GM19035 (cell line): ENCODE measurements around the gene GJA5.

ENCODE experiments used
- ATAC-seq: cut with Tn5 transposase; IDR thresholded peaks from one replicate; pipeline ENCODE4 v1.9.1; 2021; ENCODE audit not compliant: unreplicated experiment

The GJA5 gene

DNA sequence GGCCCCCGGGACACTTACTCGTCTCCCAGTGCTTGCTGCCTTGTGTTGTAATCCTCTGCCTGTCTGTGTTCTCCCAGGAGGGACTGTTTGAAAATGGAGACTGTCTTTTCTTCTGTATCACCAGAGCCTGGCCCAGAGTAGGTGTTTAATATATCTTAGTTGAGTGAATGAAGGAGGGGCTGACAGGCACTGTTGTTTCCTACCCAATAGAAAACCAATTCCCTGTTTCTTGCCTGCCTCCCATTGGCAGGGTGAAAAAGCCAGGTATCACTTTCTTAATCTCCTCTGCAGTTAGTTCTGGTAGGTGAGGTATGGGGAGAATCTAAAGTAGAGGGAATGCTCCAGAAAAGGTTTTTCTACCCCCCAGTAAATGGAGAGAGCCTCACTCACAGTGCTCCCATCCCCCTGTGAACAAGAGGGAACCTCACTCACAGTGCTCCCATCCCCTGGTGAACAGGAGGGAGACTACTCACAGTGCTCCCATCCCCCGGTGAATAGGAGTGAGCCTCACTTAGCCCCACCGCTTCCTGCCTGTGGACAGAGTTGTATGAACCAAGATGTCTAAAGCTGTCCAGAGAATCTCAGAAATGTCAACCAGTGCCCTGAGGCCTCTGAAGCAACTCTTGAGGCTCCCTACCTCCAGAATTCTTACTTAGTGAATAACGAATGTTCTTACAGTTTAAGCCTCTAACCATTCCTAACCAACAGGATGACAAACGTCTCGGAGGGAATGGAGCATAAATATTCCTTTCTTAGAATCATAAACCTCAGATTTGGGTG lies at the start of gene GJA5:
Gene GJA5 (minus strand): TSS at position 122 of the 780 bp plus-strand sequence. CDS start 1,364 bp downstream, outside the sequence.
- no peak for ATAC-seq

DNA sequence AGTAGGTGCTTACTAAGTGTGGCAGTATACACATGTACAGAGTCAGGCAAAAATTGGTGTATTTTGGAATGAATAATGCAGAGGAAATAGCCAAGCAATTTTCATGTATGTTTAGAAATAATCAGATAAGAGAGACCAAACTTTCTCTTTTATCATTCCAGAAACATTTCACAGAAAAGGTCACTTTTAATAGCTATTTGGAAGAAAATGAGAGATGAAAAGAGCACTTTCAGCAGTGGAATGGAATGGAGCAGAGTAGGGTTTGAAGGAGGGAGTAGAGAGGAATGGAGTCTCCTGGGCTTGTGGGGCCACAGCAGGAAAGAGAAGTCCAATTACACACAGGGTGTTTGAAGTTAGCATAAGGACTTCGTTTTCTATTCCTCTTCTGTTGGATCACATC lies 48.8 kb upstream of the GJA5 start:
- no peak for ATAC-seq

DNA sequence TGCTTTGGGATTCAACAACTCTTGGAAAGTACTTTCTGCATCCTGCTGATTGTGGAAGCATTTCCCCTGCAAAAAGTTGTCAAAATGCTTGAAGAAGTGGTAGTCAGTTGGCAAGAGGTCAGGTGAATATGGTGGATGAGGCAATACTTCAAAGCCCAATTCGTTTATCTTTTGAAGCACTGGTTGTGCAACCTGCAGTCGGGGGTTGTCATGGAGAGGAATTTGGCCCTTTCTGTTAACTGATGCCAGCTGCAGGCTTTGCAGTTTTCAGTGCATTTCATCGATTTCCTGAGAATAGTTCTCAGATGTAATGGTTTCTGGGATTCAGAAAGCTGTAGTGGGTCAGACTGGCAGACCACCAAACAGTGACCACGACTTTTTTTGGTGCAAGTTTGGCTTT lies 47.6 kb upstream of the GJA5 start:
- ATAC-seq: no peak

DNA sequence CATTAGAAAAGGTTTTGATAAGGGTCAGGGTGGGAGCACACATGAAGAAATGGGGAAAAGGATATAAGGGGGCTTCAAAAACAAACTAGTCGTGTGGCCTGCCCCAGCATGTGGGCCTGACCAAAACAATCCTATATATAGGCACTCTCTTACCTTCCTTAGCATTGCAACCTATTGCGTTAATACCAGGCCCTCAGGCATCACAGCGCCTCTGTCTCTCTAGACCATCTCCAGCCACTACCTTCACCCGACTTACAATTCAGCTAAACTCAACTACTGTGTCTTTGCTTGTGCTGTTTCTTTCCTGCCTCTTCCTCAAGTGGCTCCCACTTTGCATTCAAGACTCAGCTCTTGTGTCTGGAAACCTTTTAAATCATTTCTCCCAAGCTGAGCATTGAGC lies 47.0 kb upstream of the GJA5 start:
- ATAC-seq: no peak

DNA sequence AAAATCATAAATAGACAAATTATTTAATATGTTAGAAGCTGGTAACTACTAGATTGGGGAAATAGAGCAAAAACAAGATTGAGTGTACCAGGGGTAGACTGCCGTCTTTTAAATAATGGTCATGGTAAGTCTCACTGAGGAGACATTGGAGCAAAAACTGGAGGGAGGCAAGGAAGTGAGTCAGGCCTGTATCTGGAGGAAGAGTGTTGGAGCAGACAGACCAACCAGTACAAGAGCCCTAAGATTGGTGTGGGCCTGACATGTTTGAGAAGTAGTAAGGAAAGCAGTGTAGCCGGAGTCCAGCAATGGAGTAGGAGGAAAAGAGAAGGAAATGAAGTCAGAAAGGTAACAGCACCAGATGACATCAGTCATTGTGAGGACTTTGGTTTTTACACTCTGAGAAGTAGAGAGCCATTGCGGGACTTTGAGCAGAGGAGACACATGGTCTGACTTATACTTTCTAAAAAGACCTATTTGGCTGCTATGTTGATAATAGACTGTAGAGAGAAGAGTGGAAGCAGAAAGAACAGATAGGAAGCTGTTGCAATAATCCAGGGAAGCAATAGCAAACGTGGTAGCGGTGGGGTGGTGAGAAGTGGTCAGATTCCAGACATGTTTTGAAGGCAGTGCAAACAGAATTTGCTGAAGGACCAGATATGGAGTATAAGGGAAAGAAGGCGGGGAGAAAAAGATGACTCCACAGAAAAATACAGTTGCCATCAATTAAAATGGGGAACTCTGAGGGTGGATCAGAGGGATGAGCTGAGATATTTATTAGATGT lies 44.7 kb upstream of the GJA5 start:
- no peak for ATAC-seq

DNA sequence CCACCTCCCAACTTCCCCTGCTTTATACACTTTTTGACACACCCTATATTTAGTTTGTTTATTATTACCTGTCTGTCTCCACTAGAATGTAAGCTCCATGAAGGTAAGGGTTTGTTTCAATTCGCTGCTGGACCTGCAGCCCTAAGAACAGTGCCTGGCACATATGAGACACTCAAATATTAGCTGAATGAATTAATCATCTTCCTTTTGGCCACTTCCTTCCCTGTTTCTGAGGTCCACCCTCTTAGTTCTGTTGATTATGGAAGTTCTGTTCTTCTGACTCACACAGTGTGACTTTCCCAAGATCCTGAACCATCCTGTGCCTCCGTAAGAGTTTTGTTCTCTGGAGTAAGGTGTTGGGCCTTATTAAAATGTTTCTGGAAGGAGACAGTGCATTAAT lies 40.4 kb upstream of the GJA5 start:
- ATAC-seq: no peak

DNA sequence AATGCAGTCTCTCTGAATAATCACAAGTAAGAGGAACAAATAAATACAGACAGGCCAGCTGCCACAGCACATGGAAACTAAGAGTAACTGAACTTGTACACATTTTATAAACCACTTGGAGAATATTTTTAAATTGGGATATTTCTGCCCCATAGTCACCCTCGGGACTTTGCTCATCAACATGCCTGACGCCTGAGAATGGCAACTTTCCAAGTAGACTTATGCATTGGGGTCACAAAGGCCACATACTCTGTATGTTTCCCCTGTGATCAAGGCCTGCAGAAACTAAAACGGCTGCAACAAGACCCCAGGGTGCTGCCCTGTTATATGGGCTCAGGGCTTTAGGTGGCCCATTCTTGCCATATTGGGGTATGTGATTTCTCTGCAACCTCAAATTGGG lies 38.3 kb upstream of the GJA5 start:
- ATAC-seq: no peak

DNA sequence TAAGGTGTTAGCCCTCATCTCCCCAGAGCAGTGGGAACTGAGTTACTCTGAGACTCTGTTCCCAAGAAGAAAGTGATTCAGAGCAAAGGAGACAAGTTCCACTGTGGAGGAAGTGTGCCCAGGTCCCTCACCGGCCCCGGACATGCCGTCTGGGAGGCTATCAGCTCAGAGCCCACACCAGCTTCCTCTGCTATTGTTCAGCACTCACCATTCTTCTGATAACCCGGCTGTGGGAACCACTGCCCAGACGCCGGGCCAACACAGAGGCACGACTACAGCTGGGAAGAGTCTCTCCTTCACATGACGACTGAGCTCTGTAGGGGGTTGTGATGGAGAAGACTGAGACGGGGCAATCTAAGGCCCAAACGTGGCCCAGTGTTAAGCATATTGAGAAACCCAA lies 34.2 kb upstream of the GJA5 start:
- no peak for ATAC-seq

DNA sequence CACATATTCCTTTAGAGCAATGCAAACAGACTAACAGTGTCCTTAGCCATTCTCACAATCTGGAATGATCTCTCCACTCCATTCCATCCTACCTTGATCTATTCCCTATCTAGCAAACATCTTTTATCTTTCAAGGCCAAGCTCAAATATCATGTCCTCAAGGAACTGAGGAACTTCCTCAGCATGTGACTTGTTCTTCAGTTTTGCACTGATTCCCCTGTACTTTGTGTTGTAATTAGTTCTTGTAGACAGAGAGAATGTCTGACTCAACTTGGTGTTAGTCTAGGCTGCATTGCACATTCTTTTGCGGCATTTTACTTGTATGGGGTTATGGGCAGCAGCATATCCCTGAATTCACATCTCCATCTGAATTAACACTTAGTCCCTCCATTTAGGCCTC lies 31.5 kb upstream of the GJA5 start:
- ATAC-seq: no peak

DNA sequence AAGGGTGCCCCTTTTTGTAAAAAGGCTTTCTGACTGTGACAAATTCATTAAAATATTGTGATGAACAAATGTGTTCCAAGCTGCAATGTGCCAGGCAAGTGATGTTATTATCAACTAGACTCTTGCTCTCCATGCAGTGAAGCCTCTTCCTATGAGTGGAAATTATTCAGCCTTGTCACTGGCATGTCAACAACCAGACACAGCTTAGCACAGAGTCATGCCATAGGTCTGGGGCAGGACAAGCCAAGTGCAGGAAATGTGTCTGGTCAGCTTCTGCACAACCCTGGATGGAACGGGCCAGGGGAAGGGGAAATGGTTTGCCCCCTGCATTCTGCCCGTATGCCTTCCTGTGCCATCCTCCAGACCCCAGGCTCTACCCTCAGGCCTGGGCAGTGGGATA lies 27.4 kb upstream of the GJA5 start:
- no peak for ATAC-seq

DNA sequence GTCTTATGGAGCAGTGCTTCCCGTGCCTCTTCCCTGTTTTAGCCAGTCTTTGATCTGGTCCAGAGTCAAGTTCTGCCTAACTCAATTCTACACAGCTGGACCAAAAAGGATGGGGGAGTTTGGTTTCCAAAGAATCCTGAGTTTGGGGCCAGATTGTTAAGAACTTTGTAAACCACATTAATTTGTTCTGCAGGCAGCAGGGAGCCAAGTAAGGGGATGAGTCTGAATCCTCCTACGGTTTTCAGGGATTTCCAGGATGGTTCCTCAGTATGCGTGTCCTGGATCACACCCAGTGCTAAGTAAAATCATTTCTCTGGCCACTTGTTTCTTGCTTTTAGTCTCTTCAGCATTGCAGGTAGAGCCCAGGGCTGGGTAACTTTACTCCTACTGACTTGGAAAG lies 26.1 kb upstream of the GJA5 start:
- no peak for ATAC-seq

DNA sequence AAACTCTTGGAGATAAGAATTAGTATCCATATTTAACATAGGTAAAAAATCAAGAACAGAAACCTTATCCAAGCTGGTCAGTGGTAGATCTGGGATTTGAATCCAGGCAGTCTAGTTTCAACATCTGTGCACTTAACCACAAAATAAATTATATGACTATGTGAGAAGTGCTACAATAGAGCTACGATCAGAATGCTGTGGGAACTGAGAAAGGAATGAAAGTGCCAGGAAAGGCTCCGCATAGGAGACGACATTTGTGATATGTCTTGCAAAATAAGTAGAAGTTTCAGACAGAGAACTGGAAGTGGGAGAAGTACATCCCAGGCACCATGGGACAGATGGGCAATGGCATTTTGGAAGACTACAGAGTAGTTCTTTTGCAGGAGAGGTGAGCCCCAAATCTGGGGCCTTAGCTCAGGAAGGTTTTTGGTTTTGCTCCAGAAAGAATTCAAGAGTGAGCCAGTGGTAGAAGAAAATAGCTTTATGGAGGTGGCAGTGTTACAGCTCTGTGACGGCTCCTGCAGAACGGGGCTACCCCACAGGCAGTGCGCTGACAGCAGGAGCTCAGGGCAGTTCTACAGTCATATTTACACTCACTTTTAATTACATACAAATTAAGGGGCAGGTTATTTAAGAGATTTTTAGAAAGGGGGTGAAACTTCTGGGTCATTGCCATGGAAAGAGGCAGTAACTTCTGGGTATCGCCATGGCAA lies 25.5 kb upstream of the GJA5 start:
- ATAC-seq: no peak

DNA sequence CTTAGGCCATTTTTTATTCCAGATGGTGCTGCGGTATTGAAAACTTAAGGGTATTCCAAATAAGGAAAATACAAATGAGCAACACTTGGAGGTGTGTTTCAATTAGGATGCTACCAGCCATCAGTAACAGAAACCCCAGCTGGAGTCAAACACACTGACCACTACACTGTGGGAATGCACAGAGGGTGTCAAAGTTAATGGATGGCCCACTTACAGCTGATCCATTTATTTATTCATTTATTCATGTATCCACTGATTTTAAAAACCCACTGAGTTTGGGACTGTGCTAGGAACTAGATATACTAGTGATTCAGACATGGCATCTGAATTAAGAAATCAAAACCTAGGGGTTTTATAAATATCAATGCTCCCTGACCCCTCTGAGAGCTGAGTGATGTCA lies 24.5 kb upstream of the GJA5 start:
- ATAC-seq: no peak

DNA sequence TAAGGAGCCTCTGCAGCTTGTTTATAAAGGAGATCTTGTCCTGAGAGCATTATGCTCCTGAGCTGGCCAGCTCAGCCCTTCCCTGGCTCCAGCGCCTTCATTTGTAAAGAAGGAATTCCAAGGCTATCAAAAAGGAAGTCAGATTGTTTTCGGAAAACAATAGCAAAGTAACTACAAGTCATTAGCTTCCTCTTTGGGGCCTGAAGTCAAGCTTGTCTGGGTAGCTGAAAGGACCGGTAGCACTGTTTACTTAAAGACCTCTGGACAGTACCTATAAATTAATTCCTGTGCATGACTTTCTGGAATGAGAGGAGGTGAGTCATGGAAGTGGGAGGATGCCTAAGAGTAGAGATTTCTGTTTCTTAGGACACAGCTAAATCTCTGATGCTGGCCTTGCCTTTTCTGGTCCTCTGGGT lies 20.7 kb upstream of the GJA5 start:
- no peak for ATAC-seq

DNA sequence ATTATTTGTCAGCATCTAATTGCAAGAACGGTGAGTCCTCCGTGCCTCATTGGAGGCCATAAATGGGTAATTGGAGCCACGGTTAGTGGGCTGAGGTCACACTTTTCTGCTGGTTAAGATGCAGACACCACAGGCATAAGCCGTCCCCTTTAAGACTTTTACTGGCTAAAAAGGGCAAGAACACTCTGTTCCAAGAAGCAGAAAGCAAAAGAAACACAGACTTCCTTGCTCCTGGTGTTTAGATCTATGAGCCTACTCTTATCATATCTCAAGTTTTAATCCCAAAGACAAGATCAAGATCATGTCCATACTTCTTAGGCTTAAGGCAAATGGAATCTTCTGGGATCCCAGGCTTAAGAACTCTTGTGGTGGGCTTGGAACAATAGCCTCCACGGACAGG lies 17.3 kb upstream of the GJA5 start:
- no peak for ATAC-seq

DNA sequence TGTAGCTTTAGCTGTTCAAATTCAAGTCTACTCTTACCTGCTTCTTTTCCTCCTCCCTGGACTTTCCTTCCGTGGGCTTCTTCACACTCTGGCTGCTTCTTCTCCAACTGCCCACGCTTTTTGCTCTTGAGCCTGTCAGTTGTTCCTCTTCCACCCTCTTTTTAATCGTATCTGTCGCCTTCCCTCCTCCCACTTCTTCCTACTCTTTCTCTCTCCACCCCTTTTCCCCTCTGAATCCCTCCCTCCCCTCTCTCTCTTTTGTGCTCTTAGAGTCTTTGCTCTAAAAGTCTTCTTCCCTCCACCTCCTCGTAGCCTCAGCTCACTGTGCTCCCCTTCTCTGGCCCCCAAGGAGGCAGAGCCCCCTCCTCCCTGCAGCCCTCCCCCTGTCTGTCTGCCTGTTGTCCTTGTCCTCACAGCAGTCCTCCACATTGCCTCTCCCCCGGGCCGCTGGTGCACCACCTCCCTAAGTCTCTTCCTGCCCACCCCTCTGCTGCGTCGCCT lies 12.9 kb upstream of the GJA5 start:
- ATAC-seq: no peak

DNA sequence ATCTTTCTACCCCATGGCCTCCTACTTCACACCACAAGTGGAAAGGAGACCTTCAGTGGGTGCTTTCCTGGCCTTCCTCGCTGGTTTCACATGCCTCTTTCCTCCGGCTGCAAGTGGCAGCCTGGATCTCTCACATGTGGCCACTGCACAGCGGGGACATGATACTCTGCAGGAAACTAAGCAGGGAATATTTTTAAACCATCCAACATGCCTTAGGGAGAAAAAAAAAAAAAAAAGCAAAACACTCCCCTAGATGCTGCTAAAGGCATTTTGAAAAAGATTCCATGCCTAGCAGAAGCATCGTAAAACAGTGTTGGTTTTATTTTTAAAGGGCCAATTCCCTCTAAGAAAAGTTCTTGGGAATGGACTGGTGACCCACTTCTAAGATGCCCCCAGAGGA lies 12.2 kb upstream of the GJA5 start:
- no peak for ATAC-seq

DNA sequence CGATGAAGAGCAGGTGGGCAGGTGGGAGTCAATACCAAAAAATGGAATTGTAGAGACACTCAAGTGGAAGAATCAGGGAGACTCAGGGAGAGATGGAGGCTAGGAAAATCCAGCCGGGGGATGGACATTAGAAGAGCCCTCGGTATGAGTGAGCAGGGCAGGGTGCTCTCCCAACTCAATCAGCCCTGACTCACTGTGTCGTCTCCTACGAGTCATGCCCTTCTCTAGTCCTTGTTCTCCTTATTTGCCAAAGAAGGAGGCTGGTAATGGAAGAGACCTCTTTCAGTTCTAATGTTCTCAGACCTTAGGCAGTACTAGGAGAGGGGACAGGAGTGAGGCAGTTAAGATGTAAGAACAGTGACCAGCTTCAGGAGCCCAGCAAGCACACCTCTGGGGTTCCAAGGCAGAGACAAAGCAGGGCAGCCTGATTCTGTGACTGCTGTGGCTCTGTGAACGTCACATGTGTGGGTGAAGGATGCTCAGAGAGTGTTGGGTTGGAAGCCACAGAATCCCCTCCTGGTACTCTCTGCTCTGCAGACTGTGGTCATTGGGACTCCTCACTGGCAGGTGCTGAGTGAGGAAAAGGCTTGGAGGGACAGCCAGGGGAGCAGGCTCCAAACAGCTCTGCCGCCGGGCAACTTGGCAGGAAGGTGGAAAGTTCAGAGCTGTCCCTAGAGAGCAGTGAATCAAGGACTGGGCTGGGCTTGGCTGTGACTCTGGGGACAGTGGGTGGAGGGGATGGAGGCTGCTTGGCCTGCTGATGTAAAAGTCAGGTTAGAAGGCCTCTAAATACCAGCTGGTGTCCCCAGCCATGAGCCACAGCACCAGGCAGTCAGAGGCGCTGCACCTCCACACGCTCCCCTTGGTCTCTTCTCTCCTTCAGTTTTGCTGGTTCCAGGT lies 11.1 kb upstream of the GJA5 start:
- no peak for ATAC-seq

DNA sequence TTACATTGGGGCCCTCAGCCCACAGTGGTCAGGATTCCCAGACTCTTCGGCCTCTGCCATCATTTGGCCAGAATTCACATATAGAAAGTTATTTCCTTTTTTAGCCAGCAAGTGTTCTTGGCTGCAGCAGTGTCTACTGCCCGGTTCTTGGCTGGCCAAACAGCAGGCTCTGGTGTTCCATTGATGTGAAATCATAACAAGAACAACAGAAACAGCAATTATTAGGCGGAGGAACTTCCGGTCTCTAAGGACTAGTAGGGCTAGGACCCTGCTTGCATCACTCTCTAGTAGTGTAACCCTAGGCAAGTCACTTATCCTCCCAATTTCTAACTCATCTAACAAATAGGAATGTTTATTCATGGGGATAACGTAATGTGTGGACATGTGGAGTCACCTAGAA lies 8.7 kb upstream of the GJA5 start:
- no peak for ATAC-seq

DNA sequence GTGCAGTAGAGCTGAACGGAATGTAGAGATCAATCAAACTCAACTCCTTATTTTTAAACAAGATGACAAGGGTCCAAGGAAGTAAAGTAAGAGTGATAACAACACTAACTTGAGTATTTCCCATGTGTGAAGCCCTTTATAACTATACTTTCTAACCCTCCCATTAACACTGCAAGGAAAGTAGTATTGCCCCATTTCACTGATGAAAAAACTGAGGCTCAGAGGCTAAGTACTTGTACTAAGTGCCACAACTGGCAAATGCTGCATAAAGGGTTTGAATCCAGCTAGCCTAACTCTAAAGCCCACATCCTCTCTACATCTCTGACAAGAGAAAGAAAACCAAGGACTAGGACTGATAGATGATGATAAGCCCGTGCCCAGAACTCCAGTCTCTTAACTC lies 8.2 kb upstream of the GJA5 start:
- no peak for ATAC-seq

DNA sequence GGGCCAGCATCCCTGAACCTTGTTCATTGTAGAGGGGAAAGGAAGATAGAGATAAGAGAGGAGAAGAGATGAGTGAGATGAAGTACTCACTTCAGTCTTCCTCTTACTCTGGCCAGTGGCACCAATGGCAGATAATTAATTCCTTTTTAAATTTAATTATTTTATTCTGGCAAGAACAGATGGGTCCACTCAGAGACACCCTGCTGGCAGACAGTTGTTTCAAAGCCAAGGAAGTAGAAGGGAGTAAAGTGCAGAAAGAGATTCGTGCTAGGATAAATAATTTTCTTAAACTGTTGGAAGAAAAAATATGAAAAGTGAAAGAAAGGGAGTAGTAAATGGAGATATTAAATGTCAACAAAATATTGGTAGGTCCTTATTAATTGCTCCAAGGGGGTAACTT lies 7.7 kb upstream of the GJA5 start:
- no peak for ATAC-seq
